ENCODE results near the gene COTL1.

COTL1 gene

DNA sequence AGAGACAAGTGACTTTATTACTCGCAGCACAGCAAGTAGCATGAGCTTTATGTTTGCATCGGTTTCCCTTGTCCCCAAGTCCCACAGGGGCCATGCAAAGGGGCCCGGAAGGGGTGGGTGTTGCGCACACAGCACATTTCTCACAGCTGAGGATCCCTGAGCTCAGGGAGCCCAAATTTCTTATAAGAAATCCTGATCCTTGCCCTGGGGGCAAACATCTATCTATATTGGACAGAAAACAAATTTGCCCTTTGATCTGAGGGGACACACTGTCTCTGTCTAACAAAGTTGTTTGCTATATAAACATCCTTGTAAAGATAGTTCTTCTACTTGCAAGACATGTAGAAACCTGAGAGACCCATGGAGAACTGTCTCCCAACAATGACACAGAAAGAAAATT is 77.7 kb downstream of the COTL1 start:
- Histone ChIP-seq H3K27me3 (ENCODE audit: insufficient read depth, low read length, poor library complexity, severe bottlenecking) (no peaks in the 10 kb centered on the region), H2AFZ (ENCODE audit: low read length) (no peak overlapping the region), H3K9ac (ENCODE audit: low read depth, low read length, poor library complexity, severe bottlenecking) (no peak overlapping the region), H3K9me2 (replicated peaks; ENCODE audit: low read depth, low read length) (no peaks in the 10 kb centered on the region), H3F3A (ENCODE audit: low read depth) (no peaks in the 10 kb centered on the region), H3K4me1 (ENCODE audit: insufficient read depth, low read length, poor library complexity, severe bottlenecking) (peaks cover 9% of the 10 kb centered on the region), H3K36me3 (ENCODE audit: insufficient read depth, low read length) (no peaks in the 10 kb centered on the region), H4K20me1 (ENCODE audit: insufficient read depth, low read length, poor library complexity, severe bottlenecking) (no peaks in the 10 kb centered on the region), H3K4me2 (ENCODE audit: low read depth, low read length, poor library complexity, severe bottlenecking) (no peak overlapping the region), H3K79me2 (ENCODE audit: insufficient read depth, low read length) (no peaks in the 10 kb centered on the region), H3K4me3 (ENCODE audit: low read length, poor library complexity, severe bottlenecking) (no peak overlapping the region), H3K9me3 (ENCODE audit: insufficient read depth, low read depth, low read length) (no peaks in the 10 kb centered on the region)
- no peak for TF ChIP-seq EZH2phosphoT487 (IDR thresholded peaks at IDR 0.05; ENCODE audit: borderline replicate concordance)
- TF ChIP-seq, protein P1, sequence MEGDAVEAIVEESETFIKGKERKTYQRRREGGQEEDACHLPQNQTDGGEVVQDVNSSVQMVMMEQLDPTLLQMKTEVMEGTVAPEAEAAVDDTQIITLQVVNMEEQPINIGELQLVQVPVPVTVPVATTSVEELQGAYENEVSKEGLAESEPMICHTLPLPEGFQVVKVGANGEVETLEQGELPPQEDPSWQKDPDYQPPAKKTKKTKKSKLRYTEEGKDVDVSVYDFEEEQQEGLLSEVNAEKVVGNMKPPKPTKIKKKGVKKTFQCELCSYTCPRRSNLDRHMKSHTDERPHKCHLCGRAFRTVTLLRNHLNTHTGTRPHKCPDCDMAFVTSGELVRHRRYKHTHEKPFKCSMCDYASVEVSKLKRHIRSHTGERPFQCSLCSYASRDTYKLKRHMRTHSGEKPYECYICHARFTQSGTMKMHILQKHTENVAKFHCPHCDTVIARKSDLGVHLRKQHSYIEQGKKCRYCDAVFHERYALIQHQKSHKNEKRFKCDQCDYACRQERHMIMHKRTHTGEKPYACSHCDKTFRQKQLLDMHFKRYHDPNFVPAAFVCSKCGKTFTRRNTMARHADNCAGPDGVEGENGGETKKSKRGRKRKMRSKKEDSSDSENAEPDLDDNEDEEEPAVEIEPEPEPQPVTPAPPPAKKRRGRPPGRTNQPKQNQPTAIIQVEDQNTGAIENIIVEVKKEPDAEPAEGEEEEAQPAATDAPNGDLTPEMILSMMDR (conservative IDR thresholded peaks at IDR 0.05; ENCODE audit: low read length): no peak

GRCh38 chr16:84538222-84538840 is 79.5 kb downstream of the COTL1 start:
- peaks cover 9% of the 10 kb centered on the region for H3K4me1 ChIP-seq (ENCODE audit: insufficient read depth, low read length, poor library complexity, severe bottlenecking)
- H4K20me1 ChIP-seq (ENCODE audit: insufficient read depth, low read length, poor library complexity, severe bottlenecking): no peaks in the 10 kb centered on the region
- H3K36me3 ChIP-seq (ENCODE audit: insufficient read depth, low read length): no peaks in the 10 kb centered on the region
- no peak overlapping the region for H3K4me3 ChIP-seq (ENCODE audit: low read length, poor library complexity, severe bottlenecking)
- no peaks in the 10 kb centered on the region for H3K79me2 ChIP-seq (ENCODE audit: insufficient read depth, low read length)
- H3K9me3 ChIP-seq (ENCODE audit: insufficient read depth, low read depth, low read length): no peaks in the 10 kb centered on the region
- H3F3A ChIP-seq (ENCODE audit: low read depth): no peaks in the 10 kb centered on the region
- no peaks in the 10 kb centered on the region for H3K9me2 ChIP-seq (replicated peaks; ENCODE audit: low read depth, low read length)
- H3K4me2 ChIP-seq (ENCODE audit: low read depth, low read length, poor library complexity, severe bottlenecking): no peak overlapping the region
- TF ChIP-seq EZH2phosphoT487 (IDR thresholded peaks at IDR 0.05; ENCODE audit: borderline replicate concordance): no peak
- TF ChIP-seq, protein P1 (conservative IDR thresholded peaks at IDR 0.05; ENCODE audit: low read length): no peak
- H3K27me3 ChIP-seq (ENCODE audit: insufficient read depth, low read length, poor library complexity, severe bottlenecking): no peaks in the 10 kb centered on the region
- no peak overlapping the region for H3K9ac ChIP-seq (ENCODE audit: low read depth, low read length, poor library complexity, severe bottlenecking)
- no peak overlapping the region for H2AFZ ChIP-seq (ENCODE audit: low read length)

GRCh38 chr16:84537491-84538151 is 80.3 kb downstream of the COTL1 start:
- H4K20me1 ChIP-seq (ENCODE audit: insufficient read depth, low read length, poor library complexity, severe bottlenecking): no peaks in the 10 kb centered on the region
- no peak overlapping the region for H3K9ac ChIP-seq (ENCODE audit: low read depth, low read length, poor library complexity, severe bottlenecking)
- H3K79me2 ChIP-seq (ENCODE audit: insufficient read depth, low read length): no peaks in the 10 kb centered on the region
- H3K27me3 ChIP-seq (ENCODE audit: insufficient read depth, low read length, poor library complexity, severe bottlenecking): no peaks in the 10 kb centered on the region
- peaks cover 15% of the 10 kb centered on the region for H3K4me1 ChIP-seq (ENCODE audit: insufficient read depth, low read length, poor library complexity, severe bottlenecking)
- H3K4me2 ChIP-seq (ENCODE audit: low read depth, low read length, poor library complexity, severe bottlenecking): no peak overlapping the region
- H3K9me3 ChIP-seq (ENCODE audit: insufficient read depth, low read depth, low read length): no peaks in the 10 kb centered on the region
- no peak for TF ChIP-seq EZH2phosphoT487 (IDR thresholded peaks at IDR 0.05; ENCODE audit: borderline replicate concordance)
- TF ChIP-seq, protein P1 (conservative IDR thresholded peaks at IDR 0.05; ENCODE audit: low read length): no peak
- H2AFZ ChIP-seq (ENCODE audit: low read length): no peak overlapping the region
- H3K9me2 ChIP-seq (replicated peaks; ENCODE audit: low read depth, low read length): no peaks in the 10 kb centered on the region
- H3F3A ChIP-seq (ENCODE audit: low read depth): no peaks in the 10 kb centered on the region
- H3K4me3 ChIP-seq (ENCODE audit: low read length, poor library complexity, severe bottlenecking): no peak overlapping the region
- no peaks in the 10 kb centered on the region for H3K36me3 ChIP-seq (ENCODE audit: insufficient read depth, low read length)

Data from Loucy (cell line).